Esophagus squamous epithelium (tissue), 5 donors: Measurements from ENCODE around the gene LGR6. TPM values are rescaled to one million over a fixed set of nuclear protein-coding genes. Genes with fewer than 3 reads are reported as not detected.

Source experiments
- DNase-seq: peaks from one replicate; lab custom pipeline; 2025; lab: John Stamatoyannopoulos, UW
- H3K27ac ChIP-seq, 4 donors: fragments of 200-600 bp; sonication (generic); one replicate each; pipeline ENCODE4 v1.5.1; 2016 to 2019; ENCODE audit warnings: mild to moderate bottlenecking in 1 of 4
- H3K27me3 ChIP-seq, 4 donors: fragments of 200-600 bp; sonication (generic); 1 replicate in 3 of 4; 2 replicates in 1 of 4; pipeline versions ENCODE4 v1.5.1 to v1.6.0; 2017 to 2021; ENCODE audit warnings: antibody characterized with exemption in 1 of 4
- H3K36me3 ChIP-seq, 3 donors: fragments of 200-600 bp; sonication (generic); one replicate each; pipeline ENCODE4 v1.5.1; 2016 to 2019
- H3K4me1 ChIP-seq, 3 donors: fragments of 200-600 bp; sonication (generic); one replicate each; pipeline ENCODE4 v1.5.1; 2017 to 2019
- H3K4me3 ChIP-seq, 4 donors: fragments of 200-600 bp; sonication (generic); 1 replicate in 3 of 4; 2 replicates in 1 of 4; pipeline ENCODE4 v1.5.1; 2016 to 2019; ENCODE audit warnings: mild to moderate bottlenecking in 2 of 4, moderate library complexity in 1 of 4
- H3K9me3 ChIP-seq, 3 donors: fragments of 200-600 bp; sonication (generic); one replicate each; pipeline ENCODE4 v1.5.1; 2016 to 2019
- CTCF ChIP-seq, 6 experiments: fragments of 450-650 bp in 4 of 6; fragments of 200-600 bp in 2 of 6; sonication (generic) in 2 of 6; IDR thresholded peaks; one replicate each; pipeline ENCODE4 v1.5.1; 2016 to 2019; ENCODE audit warnings: antibody characterized with exemption in 6 of 6, mild to moderate bottlenecking in 4 of 6, moderate library complexity in 4 of 6
- POLR2A ChIP-seq, 4 donors: fragments of 450-650 bp; IDR thresholded peaks; one replicate each; pipeline ENCODE4 v1.6.1; 2017; ENCODE audit warnings: antibody characterized with exemption in 4 of 4, mild to moderate bottlenecking in 4 of 4, moderate library complexity in 3 of 4
- WGBS, 2 donors: methylation state at CpG; one replicate each; pipeline ENCODE4 v1.1.5; 2018; 5-methylcytosine and 5-hydroxymethylcytosine counted together
- intact Hi-C: fragments of 100-400 bp; cut with DNase I; formaldehyde crosslinking; loops from one replicate; pipeline ENCODE4 v1.15.0; 2022
- total RNA-seq, 4 donors: library from RNA; depleted of rRNA; stranded (reverse); fragments of >200 nt; gene quantifications; one replicate each; pipeline ENCODE4 v1.1.0, GENCODE V29; 2016
- donor health status: DM: yes; HTN: yes; CAD: no.

The LGR6 gene
- total RNA-seq, 4 donors from 2014 or later, result 0.53 to 6.4 (median 2.9) TPM

- Histone ChIP-seq H3K4me3 (no peak overlapping the region), H3K27ac (no peak overlapping the region), H3K4me1 (no peaks in the 10 kb centered on the region), H3K27me3 (peaks cover 0 to 43% (median 0%) of the 10 kb centered on the region in 4 donors), H3K36me3 (no peaks in the 10 kb centered on the region), H3K9me3 (no peaks in the 10 kb centered on the region)
- intact Hi-C loops, result loop anchor here (5.0 kb wide), 1 partner anchor 132 kb away; no protein-coding TSS in a partner anchor
- TF ChIP-seq POLR2A (IDR thresholded peaks at IDR 0.05), result no peak
- TF ChIP-seq CTCF (IDR thresholded peaks at IDR 0.05), result no peak
- no peak for DNase-seq
- WGBS, 2 donors, result 29 to 60% methylated on average over 3 of the region's 4 CpGs
These were observed 125.9 kb downstream of the LGR6 start for GRCh38 chr1:202319381-202320080.

GRCh38 chr1:202320081-202320405 is 126.4 kb downstream of the LGR6 start:
- no peak for DNase-seq
- no peaks in the 10 kb centered on the region for H3K36me3 ChIP-seq
- H3K27me3 ChIP-seq, result peaks cover 0 to 38% (median 0%) of the 10 kb centered on the region in 4 donors
- H3K27ac ChIP-seq, result no peak overlapping the region
- no peak overlapping the region for H3K4me3 ChIP-seq
- no peak for TF ChIP-seq CTCF (IDR thresholded peaks at IDR 0.05)
- TF ChIP-seq POLR2A (IDR thresholded peaks at IDR 0.05), result no peak
- intact Hi-C loops, result no loop called here
- no peaks in the 10 kb centered on the region for H3K4me1 ChIP-seq
- H3K9me3 ChIP-seq, result no peaks in the 10 kb centered on the region

DNA sequence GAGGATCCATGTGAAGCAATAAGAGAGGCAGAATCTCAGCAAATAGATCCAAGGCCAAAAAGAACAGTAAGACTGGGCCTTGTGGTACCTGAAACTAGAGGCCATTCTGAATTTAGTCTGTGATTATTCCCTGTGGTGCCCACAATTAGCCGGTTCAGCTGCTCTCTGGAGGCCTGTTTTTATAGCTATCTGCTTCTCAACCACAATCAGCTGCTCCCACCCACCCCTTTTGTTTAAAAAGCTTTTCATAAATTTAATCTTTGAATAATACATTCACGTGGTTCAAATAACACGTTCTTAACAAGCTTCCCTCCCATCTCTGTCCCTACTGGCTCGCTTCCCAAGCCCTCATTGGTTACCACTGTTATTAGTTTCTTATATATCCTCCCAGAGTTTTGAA is 130.1 kb downstream of the LGR6 start:
- 67 to 71% methylated on average over 4 of the region's 4 CpGs for WGBS, 2 donors
- H3K4me3 ChIP-seq, result no peak overlapping the region
- TF ChIP-seq POLR2A (IDR thresholded peaks at IDR 0.05) (no peak), CTCF (IDR thresholded peaks at IDR 0.05) (no peak)
- intact Hi-C loops, result no loop called here
- DNase-seq, result no peak
- no peaks in the 10 kb centered on the region for H3K4me1 ChIP-seq
- H3K27me3 ChIP-seq, result peaks cover 0 to 10% (median 0%) of the 10 kb centered on the region in 4 donors
- H3K36me3 ChIP-seq, result no peaks in the 10 kb centered on the region
- H3K27ac ChIP-seq, result no peak overlapping the region
- H3K9me3 ChIP-seq, result no peaks in the 10 kb centered on the region

DNA sequence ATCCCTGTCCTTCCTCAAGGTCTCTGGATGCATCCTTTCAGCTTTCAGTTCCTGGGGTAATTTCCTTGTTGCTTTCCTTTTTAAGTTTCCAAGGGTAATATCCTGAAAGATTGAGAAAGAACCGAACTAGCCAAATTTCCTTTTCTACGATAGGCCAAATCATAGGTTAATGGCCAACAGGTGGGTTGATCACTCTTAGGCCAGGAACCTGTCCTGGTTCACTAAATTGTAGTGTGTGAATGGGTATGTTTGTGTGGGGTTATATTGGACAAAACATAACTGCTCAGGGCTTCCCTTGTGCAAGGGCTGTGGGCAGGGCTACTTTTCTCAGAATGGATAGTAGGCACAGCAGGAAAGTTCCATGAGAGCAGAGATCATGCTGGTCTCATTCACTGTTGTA is 131.0 kb downstream of the LGR6 start:
- TF ChIP-seq CTCF (IDR thresholded peaks at IDR 0.05) (no peak), POLR2A (IDR thresholded peaks at IDR 0.05) (no peak)
- intact Hi-C loops, result no loop called here
- H3K36me3 ChIP-seq, result no peaks in the 10 kb centered on the region
- H3K4me3 ChIP-seq, result no peak overlapping the region
- no peak overlapping the region for H3K27ac ChIP-seq
- H3K9me3 ChIP-seq, result no peaks in the 10 kb centered on the region
- no peaks in the 10 kb centered on the region for H3K4me1 ChIP-seq
- 75 to 92% methylated on average over 2 of the region's 2 CpGs for WGBS, 2 donors
- DNase-seq, result no peak
- peaks cover 0 to 6% (median 0%) of the 10 kb centered on the region in 4 donors for H3K27me3 ChIP-seq

DNA sequence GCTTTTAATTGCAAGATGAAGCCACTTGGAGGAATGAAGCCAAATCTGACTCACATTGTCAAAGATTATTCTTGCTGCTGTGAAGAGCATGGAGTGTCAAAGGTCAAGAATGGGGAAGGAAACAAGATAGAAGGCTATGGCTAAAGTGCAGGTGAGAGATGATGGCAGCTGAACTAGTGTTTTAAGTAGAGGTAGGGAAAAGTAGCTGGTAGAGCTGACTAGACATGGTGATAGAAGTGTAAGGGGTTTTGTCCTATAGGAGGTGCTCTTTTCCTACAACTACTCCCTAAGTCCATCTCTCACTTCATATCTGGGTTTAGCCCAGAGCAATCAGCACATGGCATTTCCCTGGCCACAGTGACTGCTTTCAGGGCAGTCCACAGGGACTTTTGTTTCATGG is 136.3 kb downstream of the LGR6 start:
- intact Hi-C loops, result no loop called here
- H3K36me3 ChIP-seq, result peaks cover 0 to 42% (median 0%) of the 10 kb centered on the region in 3 donors

More for the DNA sequence above, 136.3 kb downstream of the LGR6 start:
- no peaks in the 10 kb centered on the region for H3K4me1 ChIP-seq
- no peak overlapping the region for H3K27ac ChIP-seq
- no peak for DNase-seq
- no peaks in the 10 kb centered on the region for H3K27me3 ChIP-seq
- TF ChIP-seq POLR2A (IDR thresholded peaks at IDR 0.05), result no peak
- TF ChIP-seq CTCF (IDR thresholded peaks at IDR 0.05), result no peak
- H3K9me3 ChIP-seq, result no peaks in the 10 kb centered on the region
- no peak overlapping the region for H3K4me3 ChIP-seq
